Pancreas (tissue), 10 donors: Measurements from ENCODE around the gene CDH4. TPM values are rescaled to one million over a fixed set of nuclear protein-coding genes. Genes with fewer than 3 reads are reported as not detected.

ENCODE experiments used
- ATAC-seq, 4 donors: fragments of 200-7000 bp; cut with Tn5 transposase; one replicate each; pipeline versions ENCODE4 v1.8.0 to v1.9.1; 2020; ENCODE audit warnings: mild to moderate bottlenecking in 4 of 4, moderate library complexity in 4 of 4
- DNase-seq, 6 donors: peaks; one replicate each; pipeline ENCODE4 v3.0.0-alpha.2; 2020
- FAIRE-seq: peaks from 2 replicates; lab custom pipeline; 2012; peaks lifted over from hg19 to GRCh38; lab: Jason Lieb, UNC
- H3K27ac ChIP-seq, 4 donors: fragments of 200-600 bp; sonication (generic); 1 replicate in 3 of 4; 2 replicates in 1 of 4; pipeline versions ENCODE4 v1.5.0 to v1.8.0; 2020
- H3K27me3 ChIP-seq, 4 donors: fragments of 200-600 bp; one replicate each; pipeline ENCODE4 v1.8.0; 2021
- H3K36me3 ChIP-seq, 3 donors: fragments of 200-600 bp; sonication (generic) in 1 of 3; one replicate each; pipeline versions ENCODE4 v1.5.0 to v1.8.0; 2020 to 2021
- H3K4me1 ChIP-seq, 3 donors: fragments of 200-600 bp; one replicate each; pipeline ENCODE4 v1.8.0; 2021
- H3K4me3 ChIP-seq, 4 donors: fragments of 200-600 bp; sonication (generic) in 2 of 4; one replicate each; pipeline versions ENCODE4 v1.5.0 to v1.8.0; 2020 to 2021
- H3K9me3 ChIP-seq, 4 donors: fragments of 200-600 bp; one replicate each; pipeline ENCODE4 v1.8.0; 2021
- whole genome bisulfite sequencing, 2 donors: extraction: QIAGEN DNeasy Blood & Tissue Kit; methylation state at CpG; one replicate each; pipeline ENCODE4 v1.1.7; 2013; 5-methylcytosine and 5-hydroxymethylcytosine counted together
- intact Hi-C, 3 donors: fragments of 100-400 bp; cut with DNase I; formaldehyde crosslinking; loops; one replicate each; pipeline versions ENCODE4 v1.11.1 to v1.14.2; 2022
- polyA plus RNA-seq, 2 donors: library from polyadenylated mRNA; stranded (reverse); fragments of 200-250 nt; gene quantifications; one replicate each; pipeline ENCODE4 v1.2.3, GENCODE V29; 2013
- total RNA-seq, 6 donors: library from RNA; stranded (reverse); fragmentation: NEBNext Ultra II Directional in 4 of 6; extraction: Animal tissue kit (Norgen Biotek cat#: 25700) in 4 of 6; gene quantifications; one replicate each; pipeline versions ENCODE4 v1.2.1 to v1.2.4, GENCODE V29; 2021 to 2023
- TF ChIP-seq, protein P1 (sequence below), 4 donors: fragments of 200-600 bp; sonication (generic) in 3 of 4; IDR thresholded peaks; one replicate each; pipeline versions ENCODE4 v1.5.0 to v1.8.0; 2021; ENCODE audit warnings: antibody characterized with exemption in 4 of 4
- donor health status: healthy with polysubstance abuse.
- donor health status: DM: no; HTN: no; CAD: no; lungs with moderate emphysema.
- donor health status: DM: no; HTN: no; CAD: no.
- donor health status: control.
- donor health status: control.
- donor health status: Bipolar disorder and iron deficiency.
- donor health status: DM: yes; HTN: yes; CAD: no.
- donor health status: DM: no; HTN: no; CAD: no.
- donor health status: DM: no; HTN: no; CAD: no.
- donor health status: DM: yes; HTN: yes; CAD: no.

Gene CDH4
- total and polyA plus RNA-seq, 8 donors: 0.04 to 1.4 (median 0.27) TPM

DNA sequence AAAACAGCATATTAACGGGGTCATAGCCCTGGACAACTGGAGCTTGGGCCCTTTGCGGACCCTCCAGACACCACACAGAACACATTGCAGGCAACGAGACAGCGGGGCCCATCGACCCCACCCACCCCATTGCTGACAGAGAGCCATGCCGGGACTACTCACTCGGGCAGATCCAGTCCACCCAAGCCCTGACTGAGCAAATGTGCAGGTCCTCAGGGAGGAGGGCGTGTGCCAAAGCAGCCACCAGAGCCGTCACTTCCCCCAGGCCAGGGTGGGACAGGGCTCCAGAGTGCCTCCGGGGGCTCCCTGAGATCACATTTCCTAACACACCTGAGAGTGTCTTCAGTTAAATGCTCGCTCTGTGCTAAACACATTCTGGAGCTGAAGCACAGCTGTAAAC is 114.9 kb downstream of the CDH4 start:
- H3K4me3 ChIP-seq: no peak overlapping the region
- no peaks in the 10 kb centered on the region for H3K9me3 ChIP-seq
- no peaks in the 10 kb centered on the region for H3K4me1 ChIP-seq
- ATAC-seq: no peak
- no peaks in the 10 kb centered on the region for H3K36me3 ChIP-seq
- intact Hi-C loops: no loop called here
- no peak overlapping the region for H3K27ac ChIP-seq
- FAIRE-seq: no peak
- WGBS, 2 donors: 52 to 61% methylated on average over 11 of the region's 11 CpGs
- no peaks in the 10 kb centered on the region for H3K27me3 ChIP-seq
- DNase-seq: no peak
- TF ChIP-seq, protein P1, sequence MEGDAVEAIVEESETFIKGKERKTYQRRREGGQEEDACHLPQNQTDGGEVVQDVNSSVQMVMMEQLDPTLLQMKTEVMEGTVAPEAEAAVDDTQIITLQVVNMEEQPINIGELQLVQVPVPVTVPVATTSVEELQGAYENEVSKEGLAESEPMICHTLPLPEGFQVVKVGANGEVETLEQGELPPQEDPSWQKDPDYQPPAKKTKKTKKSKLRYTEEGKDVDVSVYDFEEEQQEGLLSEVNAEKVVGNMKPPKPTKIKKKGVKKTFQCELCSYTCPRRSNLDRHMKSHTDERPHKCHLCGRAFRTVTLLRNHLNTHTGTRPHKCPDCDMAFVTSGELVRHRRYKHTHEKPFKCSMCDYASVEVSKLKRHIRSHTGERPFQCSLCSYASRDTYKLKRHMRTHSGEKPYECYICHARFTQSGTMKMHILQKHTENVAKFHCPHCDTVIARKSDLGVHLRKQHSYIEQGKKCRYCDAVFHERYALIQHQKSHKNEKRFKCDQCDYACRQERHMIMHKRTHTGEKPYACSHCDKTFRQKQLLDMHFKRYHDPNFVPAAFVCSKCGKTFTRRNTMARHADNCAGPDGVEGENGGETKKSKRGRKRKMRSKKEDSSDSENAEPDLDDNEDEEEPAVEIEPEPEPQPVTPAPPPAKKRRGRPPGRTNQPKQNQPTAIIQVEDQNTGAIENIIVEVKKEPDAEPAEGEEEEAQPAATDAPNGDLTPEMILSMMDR (IDR thresholded peaks at IDR 0.05): no peak

DNA sequence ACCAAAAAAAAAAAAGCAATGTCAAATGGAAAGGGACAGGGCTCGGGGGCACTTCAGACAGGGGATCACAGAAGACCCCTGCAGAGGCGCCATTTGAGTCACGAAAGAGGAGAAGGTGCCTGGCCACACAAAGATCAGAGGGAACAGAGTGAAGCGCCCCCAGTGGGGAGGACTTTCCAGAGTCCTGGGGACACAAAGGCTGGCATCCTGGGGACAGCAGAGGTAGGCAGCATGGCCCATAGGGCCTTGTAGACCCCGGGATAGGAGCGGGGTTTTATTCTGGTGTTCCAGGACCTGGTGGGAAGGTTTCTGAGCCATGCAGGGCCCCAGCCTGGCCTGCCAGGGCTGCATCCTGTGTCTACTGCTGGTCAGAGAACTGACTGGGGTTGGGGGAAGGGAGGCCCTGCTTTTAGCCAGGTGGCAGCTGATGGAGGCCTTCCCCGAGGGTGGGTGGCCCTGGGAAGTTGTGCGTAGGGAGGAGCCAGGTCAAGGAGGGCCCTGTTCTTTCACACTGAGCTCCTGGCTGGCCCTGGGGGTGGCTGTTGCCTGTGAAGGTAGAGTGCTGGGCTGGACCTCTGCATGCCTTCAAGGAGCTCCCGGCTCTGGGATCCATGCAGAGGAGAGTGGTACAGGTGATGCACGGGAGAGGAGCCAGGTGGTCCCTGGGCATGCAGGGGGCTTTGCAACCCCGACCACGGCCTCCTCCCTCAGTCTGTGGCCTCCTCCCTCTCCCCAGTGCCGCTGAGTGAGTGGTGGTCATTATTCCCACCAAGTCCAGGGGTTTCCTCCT is 117.9 kb downstream of the CDH4 start:
- Histone ChIP-seq H3K36me3 (no peaks in the 10 kb centered on the region), H3K9me3 (no peaks in the 10 kb centered on the region), H3K27ac (no peak overlapping the region), H3K27me3 (no peaks in the 10 kb centered on the region), H3K4me3 (no peak overlapping the region), H3K4me1 (no peaks in the 10 kb centered on the region)
- ATAC-seq (no peak), DNase-seq (no peak), FAIRE-seq (no peak)
- intact Hi-C loops: no loop called here
- WGBS, 2 donors: 53 to 59% methylated on average over 13 of the region's 13 CpGs
- TF ChIP-seq, protein P1 (IDR thresholded peaks at IDR 0.05): no peak

DNA sequence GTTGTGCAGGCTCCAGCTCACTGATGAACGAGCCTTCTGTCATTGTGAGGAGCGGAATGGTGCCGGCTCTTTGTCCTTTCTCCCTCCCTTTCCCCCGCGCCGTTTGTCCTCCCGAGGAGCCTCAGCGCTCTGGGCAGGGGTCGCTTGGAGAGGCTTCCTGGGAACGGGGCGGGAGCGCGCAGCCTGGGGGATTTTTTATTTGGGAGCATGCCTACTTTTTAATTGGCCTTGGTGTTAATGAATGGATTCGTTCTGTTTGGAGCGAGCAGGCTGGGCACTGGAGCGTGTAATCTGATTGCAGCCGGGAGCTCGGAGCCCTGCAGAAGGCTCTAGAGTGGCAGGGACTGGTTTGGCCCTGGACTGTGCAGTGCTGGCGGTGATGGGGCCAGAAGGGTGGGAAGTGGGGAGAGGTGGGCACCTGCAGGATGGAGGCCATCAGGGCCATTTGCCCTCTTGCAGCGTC is 118.8 kb downstream of the CDH4 start:
- ATAC-seq (no peak), FAIRE-seq (no peak), DNase-seq (no peak)
- H3K4me3 ChIP-seq: no peak overlapping the region
- TF ChIP-seq, protein P1 (IDR thresholded peaks at IDR 0.05): no peak
- H3K4me1 ChIP-seq: no peaks in the 10 kb centered on the region
- intact Hi-C loops: no loop called here
- no peaks in the 10 kb centered on the region for H3K36me3 ChIP-seq
- WGBS, 2 donors: 42 to 58% methylated on average over 20 of the region's 20 CpGs
- H3K27me3 ChIP-seq: no peaks in the 10 kb centered on the region
- H3K9me3 ChIP-seq: no peaks in the 10 kb centered on the region
- H3K27ac ChIP-seq: no peak overlapping the region

DNA sequence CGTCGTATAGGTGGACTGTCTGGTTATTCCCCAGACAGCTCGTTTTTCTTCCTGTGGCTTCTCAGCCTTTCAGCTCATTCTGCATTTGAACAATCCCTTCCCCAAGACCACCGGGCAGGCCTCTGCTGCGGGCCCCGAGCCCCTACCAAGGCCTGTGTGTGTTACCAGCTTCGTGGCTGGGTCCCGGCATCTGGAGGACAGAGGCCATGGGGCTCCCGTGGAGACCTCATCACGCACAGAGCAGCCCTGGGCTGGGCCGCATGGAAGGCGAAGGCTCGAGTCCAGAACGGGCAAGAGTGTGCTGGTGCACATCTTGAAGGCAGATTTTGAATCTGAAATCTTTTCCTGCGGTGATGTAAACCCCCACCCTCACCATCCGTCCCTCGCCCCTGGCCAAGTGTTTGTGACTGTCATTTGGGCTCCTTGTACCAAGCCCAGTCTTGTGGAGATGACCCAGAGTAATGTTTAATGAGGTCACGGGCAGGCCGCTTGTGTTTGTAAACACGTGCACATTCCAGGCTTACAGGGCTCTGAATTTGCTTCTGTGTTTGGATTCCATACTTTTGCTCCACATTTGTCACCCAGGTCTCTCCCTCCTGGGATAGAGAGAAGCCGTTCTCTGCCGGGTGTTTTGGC is 119.6 kb downstream of the CDH4 start:
- ATAC-seq: no peak
- no peak for FAIRE-seq
- TF ChIP-seq, protein P1 (IDR thresholded peaks at IDR 0.05): no peak
- H3K27ac ChIP-seq: no peak overlapping the region
- intact Hi-C loops: no loop called here
- H3K4me1 ChIP-seq: no peaks in the 10 kb centered on the region
- no peaks in the 10 kb centered on the region for H3K9me3 ChIP-seq
- 39 to 58% methylated on average over 22 of the region's 22 CpGs for WGBS, 2 donors
- no peak for DNase-seq
- H3K27me3 ChIP-seq: no peaks in the 10 kb centered on the region
- H3K4me3 ChIP-seq: no peak overlapping the region
- H3K36me3 ChIP-seq: no peaks in the 10 kb centered on the region
